Adipocyte (in vitro differentiated cells): ENCODE measurements around the gene KCNQ1.

Source experiments
- DNase-seq: peaks from one replicate; pipeline ENCODE4 v3.0.0-alpha.2; 2015; ENCODE audit warnings: low read depth
- H3K27me3 ChIP-seq: replicated peaks from 2 replicates; pipeline ENCODE4 v1.7.0; 2013; ENCODE audit warnings: mild to moderate bottlenecking, low read length, moderate library complexity; ENCODE audit not compliant: control insufficient read depth, insufficient read depth
- H3K36me3 ChIP-seq: 2 replicates; pipeline ENCODE4 v1.7.0; 2013; ENCODE audit warnings: low read length, mild to moderate bottlenecking, moderate library complexity; ENCODE audit not compliant: control insufficient read depth, insufficient read depth, severe bottlenecking
- H3K4me1 ChIP-seq: 2 replicates; pipeline ENCODE4 v1.7.0; 2013; ENCODE audit warnings: mild to moderate bottlenecking, low read length, moderate library complexity; ENCODE audit not compliant: control insufficient read depth, insufficient read depth
- H3K4me3 ChIP-seq: 2 replicates; pipeline ENCODE4 v1.7.0; 2013; ENCODE audit warnings: mild to moderate bottlenecking, low read length, moderate library complexity
- H3K9ac ChIP-seq: 2 replicates; pipeline ENCODE4 v1.7.0; 2013; ENCODE audit warnings: mild to moderate bottlenecking, low read length, moderate library complexity
- H3K9me3 ChIP-seq: 2 replicates; pipeline ENCODE4 v1.7.0; 2013; ENCODE audit warnings: mild to moderate bottlenecking, low read length, moderate library complexity; ENCODE audit not compliant: control insufficient read depth

Gene KCNQ1

DNA sequence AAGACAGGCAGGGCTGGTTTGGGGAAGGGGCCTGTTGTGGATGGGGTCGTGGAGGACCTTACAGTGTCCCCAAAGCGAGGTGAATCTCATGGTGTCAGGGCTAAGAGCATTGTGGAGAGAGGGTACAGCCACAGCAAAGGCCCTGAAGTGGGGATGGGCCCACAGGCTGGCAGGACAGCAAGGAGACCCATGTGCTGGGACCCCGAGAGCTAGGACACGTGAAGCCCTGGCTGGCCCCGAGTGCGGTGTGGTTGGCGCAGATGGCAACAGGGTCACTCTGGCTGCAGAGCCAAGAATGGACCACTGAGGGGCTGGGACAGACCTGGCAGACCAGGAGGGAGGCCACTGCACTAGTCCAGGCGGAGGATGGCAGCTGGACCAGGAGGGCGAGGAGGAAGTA is 285.0 kb downstream of the KCNQ1 start:
- peaks cover 17% of the 10 kb centered on the region for H3K27me3 ChIP-seq
- no peak for DNase-seq

DNA sequence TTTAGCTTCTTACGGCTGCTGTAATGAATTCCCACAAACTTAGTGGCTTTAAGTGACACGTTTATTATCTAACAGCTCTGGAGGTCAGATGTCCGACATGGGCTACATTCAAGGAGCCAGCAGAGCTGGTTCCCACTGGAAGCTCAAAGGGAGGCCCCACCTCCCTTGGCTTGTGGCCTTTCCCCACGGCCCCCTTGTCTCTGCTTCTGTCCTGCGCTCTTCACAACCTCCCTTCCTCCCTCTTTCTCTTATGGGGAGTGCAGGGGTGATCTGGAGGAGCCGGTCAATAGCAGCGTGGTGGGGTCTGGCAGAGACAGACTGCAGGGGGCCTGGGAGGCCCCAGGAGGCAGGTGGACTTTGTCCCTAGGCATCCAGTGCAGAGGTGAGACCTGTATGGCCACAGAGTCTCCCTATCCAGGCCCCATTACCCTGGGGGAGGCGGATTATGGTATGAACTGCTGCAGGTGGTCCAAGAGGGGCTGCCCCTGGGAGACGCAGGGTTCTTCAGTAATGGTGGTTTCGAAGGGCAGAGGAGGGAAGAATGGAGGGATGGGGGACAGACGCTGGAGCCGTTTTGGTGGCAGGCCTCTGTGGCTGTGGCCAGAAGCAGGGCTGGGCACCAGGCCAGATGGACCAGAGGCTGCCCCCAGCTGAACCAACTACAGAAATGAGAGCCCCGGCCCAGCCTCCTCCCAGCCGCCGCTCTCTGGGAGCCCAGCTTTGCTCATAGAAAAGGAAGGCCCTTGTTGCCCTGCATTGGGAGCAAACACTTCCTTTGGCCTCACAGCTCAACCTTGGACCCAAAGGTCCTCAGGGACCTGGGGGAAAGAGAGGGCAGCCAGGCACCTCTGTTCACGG is 285.7 kb downstream of the KCNQ1 start:
- no peaks in the 10 kb centered on the region for H3K36me3 ChIP-seq
- H3K9ac ChIP-seq = no peak overlapping the region
- H3K4me1 ChIP-seq = peaks cover 11% of the 10 kb centered on the region
- no peak overlapping the region for H3K4me3 ChIP-seq
- H3K9me3 ChIP-seq = peaks cover 8% of the 10 kb centered on the region
- H3K27me3 ChIP-seq = peaks cover 17% of the 10 kb centered on the region
- no peak for DNase-seq

More for the DNA sequence above, 285.0 kb downstream of the KCNQ1 start:
- Histone ChIP-seq H3K36me3 (no peaks in the 10 kb centered on the region), H3K4me3 (no peak overlapping the region), H3K4me1 (peaks cover 18% of the 10 kb centered on the region), H3K9ac (no peak overlapping the region), H3K9me3 (peaks cover 8% of the 10 kb centered on the region)

DNA sequence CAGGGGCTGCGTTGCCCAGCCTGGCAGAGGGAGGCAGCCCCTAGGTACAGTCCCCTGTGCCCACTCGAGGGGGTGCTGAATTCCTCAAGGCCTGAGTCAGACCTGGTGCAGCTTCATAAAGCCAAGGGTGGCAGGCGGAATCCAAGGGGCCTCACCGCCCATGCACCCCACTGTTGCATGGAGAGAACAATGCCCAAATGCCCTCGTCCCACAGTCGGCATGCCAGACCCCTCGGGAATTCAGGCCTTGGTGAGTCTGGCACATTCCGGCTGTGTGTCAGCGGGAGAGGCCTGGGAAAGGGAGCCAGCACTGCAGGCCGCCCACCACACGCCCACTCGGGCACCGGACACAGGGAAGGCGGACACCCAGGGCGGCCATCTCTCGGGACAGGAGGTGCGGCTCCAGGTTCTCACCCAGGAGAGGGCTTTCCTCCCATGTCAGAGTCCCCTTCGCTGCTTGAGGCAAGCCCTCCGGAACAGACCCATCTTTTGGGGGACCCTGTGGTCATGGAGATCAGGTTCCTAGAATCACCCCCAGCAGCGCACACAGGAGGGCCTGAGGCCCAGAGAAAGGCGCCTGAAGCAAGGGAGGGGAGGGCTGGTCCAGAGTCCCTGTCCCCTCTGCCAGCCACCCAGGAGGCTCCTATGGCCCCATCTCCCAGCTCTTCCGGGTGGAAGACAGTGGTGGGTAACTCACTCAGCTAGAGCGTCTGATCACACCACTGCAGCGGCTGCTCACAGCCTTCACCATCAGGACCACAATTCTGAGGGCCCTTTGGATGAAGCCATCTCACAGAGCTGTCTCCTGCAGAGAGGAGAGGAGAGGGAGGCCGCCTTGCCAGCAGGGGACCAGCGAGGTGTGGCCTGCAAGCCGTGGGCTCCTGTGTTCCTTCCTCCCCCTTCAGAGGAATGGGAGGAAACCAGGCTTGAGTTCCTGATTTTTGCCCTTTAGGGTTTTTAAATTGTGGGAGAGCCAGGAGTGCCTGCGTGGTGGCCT is 286.6 kb downstream of the KCNQ1 start:
- DNase-seq = no peak
- Histone ChIP-seq H3K4me3 (no peak overlapping the region), H3K4me1 (peaks cover 5% of the 10 kb centered on the region), H3K36me3 (no peaks in the 10 kb centered on the region), H3K9ac (no peak overlapping the region), H3K27me3 (peaks cover 17% of the 10 kb centered on the region), H3K9me3 (peaks cover 8% of the 10 kb centered on the region)

DNA sequence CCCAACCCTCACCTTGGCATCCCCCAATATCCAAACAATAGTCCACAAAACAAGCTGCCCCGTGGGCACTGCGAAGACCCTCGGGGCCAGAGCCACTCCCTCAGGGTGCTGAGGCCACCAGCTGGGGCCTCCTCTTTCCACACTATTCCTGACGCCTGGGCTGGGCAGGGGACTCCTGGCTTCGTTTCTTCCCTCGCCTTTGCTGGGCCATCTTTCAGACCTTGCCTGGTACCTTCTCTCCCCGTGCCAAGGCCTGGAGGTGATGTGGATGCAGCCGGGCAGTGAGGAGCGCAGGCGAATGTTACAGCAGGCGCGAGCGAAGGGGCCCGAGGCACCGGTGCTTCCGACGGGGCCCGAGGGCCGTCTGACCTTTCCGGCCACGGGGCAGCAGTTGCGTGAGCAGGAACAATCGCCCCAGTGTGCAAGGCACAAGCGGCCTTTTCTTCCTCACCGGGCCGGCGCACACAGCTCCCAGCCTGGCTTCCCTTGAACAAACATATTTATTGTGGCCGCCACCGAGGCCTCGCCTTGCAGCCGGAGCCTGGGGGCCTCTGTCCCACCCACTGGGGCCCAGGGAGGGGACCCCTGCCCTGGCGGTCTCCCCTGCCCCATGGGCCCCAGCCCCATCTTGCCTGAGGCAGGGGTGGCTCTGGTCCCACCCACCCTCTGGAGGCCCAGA is 287.6 kb downstream of the KCNQ1 start:
- peaks cover 1% of the 10 kb centered on the region for H3K9me3 ChIP-seq
- DNase-seq = no peak
- H3K36me3 ChIP-seq = no peaks in the 10 kb centered on the region
- H3K4me3 ChIP-seq = no peak overlapping the region
- H3K9ac ChIP-seq = no peak overlapping the region
- H3K4me1 ChIP-seq = peaks cover 7% of the 10 kb centered on the region
- H3K27me3 ChIP-seq = peaks cover 17% of the 10 kb centered on the region

DNA sequence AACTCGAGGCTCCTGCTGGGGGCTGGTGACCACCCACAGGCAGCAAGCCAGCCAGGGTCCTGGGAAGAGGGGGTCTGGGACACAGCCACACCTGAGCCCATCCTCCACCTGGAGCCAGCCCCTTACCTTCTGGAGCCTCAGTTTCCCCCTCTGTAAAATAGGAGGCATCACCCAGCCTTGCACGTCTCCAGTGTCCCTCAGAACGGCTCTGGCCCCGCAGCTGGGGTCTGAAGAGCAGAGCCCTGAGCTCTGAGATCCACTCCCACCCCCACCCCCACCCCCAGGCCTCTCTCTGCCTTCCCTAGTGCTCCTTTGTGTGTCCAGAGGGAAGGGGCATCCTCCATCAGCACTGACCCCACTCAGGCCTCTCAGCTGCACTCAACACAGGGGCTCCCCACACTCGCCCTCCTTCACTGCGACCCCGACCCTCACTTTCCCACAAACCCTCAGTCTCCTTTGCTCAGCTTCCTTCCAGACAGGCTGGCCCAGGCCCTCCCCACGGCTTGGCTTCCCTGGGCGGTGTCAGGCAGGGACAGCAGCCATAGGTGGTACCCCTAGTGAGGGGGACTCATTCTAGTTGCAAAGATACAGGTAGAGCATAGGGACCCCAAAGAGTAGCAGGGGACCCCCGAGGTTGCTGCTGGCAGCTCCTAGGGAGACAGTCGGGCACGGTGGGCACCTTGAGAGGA is 288.3 kb downstream of the KCNQ1 start:
- H3K4me1 ChIP-seq = peaks cover 14% of the 10 kb centered on the region
- no peak for DNase-seq
- H3K4me3 ChIP-seq = no peak overlapping the region
- no peaks in the 10 kb centered on the region for H3K36me3 ChIP-seq
- H3K9ac ChIP-seq = no peak overlapping the region
- peaks cover 14% of the 10 kb centered on the region for H3K27me3 ChIP-seq
- H3K9me3 ChIP-seq = no peaks in the 10 kb centered on the region

DNA sequence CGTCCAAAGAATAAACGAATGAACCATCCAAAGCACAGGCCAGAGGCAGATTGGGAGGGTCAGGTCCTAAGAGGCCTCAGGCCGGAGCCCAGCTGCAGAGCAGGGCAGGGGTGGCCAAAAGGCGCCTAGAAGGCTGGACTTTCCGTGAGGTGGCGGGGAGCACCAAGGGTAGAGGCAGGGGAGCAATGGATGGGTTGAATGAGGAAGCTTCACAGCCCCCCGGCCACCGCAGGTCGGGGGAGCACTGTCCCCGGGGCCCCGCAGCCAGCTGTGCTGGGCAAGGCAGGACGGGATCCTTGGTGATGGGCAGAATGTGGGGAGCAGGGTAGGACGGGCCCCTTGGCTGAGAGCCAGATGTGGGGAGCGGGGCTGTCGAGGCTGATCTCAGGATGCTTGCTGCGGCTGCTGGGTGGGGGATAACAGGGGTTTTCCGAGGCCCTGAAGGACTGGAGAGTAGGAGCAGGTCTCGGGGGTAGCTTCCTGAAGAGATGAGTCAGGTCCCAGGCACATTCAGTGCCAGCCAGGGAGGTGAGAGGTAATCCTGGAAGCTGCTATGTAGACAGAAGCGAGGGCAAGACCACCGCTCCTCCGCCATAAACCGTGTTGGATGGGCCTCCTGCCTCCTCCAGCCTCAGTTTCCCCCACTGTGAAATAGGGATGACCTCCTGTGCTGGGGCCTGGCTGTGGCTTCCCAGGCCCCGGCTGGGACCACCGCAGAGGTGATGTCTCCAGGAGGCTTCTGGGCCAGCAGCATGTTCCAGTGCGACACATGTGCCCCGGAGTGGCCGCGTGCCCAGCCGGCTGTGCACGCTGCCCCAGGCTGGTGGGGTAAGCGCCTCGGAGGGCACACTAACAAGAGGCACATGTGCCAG is 289.6 kb downstream of the KCNQ1 start:
- peaks cover 15% of the 10 kb centered on the region for H3K4me1 ChIP-seq
- H3K4me3 ChIP-seq = no peak overlapping the region
- H3K27me3 ChIP-seq = peaks cover 8% of the 10 kb centered on the region
- DNase-seq = no peak
- no peaks in the 10 kb centered on the region for H3K9me3 ChIP-seq
- no peak overlapping the region for H3K9ac ChIP-seq
- H3K36me3 ChIP-seq = no peaks in the 10 kb centered on the region

DNA sequence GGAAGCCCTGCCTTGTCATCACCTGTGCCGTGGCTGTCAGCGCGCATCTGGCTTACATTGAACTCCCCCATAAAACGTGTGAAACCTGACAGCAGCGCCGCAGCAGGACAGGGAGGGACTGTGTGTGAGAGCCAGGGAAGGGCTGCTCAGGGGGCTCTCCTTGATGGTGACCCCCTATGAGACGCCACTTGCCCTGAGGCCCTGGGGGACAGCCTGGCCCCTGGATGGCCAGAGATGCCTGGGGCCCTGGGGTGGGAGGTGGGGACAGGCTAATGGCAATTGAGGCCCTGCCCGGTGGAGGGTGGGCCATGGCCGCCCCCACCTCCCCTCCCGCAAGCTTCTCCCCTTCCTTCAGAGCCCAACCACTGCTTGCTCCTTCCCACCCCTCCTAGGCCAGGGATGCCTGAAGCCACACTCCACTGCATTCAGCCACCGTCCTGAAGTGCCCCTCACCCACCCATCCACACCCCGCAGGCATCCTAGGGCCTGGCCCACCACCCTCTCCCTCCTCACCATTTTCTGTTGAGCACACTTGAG is 290.3 kb downstream of the KCNQ1 start:
- no peak for DNase-seq
- Histone ChIP-seq H3K9me3 (no peaks in the 10 kb centered on the region), H3K27me3 (peaks cover 8% of the 10 kb centered on the region), H3K4me1 (peaks cover 15% of the 10 kb centered on the region), H3K9ac (no peak overlapping the region), H3K4me3 (no peak overlapping the region), H3K36me3 (no peaks in the 10 kb centered on the region)

DNA sequence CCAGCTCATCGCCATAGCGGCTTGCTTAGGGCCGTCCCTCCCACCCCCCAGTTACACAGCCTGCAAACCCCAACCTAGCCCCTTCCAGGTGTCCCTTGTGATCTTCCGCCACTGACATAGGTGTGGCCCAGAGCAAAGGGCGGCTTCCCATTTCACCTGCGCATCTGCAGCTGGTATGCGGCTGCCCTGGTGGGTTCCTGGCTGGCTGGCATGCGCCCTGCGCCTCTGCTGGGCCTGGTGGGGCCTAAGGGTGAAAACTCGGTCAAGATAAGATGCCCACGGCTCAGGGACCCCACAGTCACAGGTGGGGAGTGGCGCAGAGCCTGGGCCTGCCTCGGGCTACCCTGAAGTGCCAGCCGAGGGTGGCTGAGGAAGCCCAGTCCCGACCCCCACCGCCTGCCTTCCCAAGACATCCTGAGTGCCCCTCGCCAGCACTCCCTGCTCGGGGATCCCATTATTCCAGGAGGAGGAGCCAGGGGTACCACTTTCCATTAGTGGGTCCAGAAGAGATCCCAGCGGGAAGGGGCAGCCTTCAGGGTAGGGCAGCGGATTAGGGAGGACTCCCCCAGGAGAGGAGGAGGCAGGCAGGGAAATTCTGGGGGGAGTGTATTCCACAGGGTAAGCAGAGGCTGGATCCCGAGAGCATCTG is 291.9 kb downstream of the KCNQ1 start:
- DNase-seq = no peak
- Histone ChIP-seq H3K9ac (no peak overlapping the region), H3K4me3 (no peak overlapping the region), H3K27me3 (peaks cover under 1% of the 10 kb centered on the region), H3K36me3 (no peaks in the 10 kb centered on the region), H3K4me1 (peaks cover 22% of the 10 kb centered on the region), H3K9me3 (no peaks in the 10 kb centered on the region)

DNA sequence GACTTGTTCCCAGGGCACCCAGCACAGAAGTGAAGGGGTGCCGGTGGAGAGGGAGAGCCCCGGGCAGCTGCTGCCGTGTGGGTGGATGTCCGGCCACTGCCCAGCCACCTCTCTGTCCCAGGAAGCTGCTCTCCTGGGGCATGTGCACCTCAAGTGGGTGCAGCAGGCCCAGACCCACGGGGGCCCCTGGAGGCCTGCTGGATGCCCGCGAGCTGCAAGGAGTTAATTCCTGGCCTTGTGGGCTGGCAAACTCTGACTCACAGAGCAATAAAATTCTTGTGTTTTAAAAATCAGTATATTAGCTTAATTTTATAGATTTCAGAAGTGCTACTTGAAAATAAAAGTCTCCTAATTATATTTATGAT is 292.4 kb downstream of the KCNQ1 start:
- H3K9me3 ChIP-seq = no peaks in the 10 kb centered on the region
- no peak overlapping the region for H3K4me3 ChIP-seq
- H3K4me1 ChIP-seq = peaks cover 27% of the 10 kb centered on the region
- DNase-seq = no peak
- H3K9ac ChIP-seq = peak overlapping the region; percentile 67
- no peaks in the 10 kb centered on the region for H3K27me3 ChIP-seq
- H3K36me3 ChIP-seq = no peaks in the 10 kb centered on the region
